Ishikawa (cell line): ENCODE results near the gene ATP2B2.

ENCODE experiments used
- CEBPB ChIP-seq: IDR thresholded peaks from 2 replicates; pipeline ENCODE4 v1.6.1; 2012
- CREB1 ChIP-seq: IDR thresholded peaks from 2 replicates; pipeline ENCODE4 v1.6.1; 2012; ENCODE audit warnings: low read depth
- EGR1 ChIP-seq: IDR thresholded peaks from 2 replicates; pipeline ENCODE4 v1.6.1; 2012
- EP300 ChIP-seq: IDR thresholded peaks from 2 replicates; pipeline ENCODE4 v1.6.1; 2012; ENCODE audit warnings: borderline replicate concordance
- FOXM1 ChIP-seq: IDR thresholded peaks from 2 replicates; pipeline ENCODE4 v1.6.1; 2012; ENCODE audit warnings: low read depth, borderline replicate concordance
- NFIC ChIP-seq: IDR thresholded peaks from 2 replicates; pipeline ENCODE4 v1.6.1; 2012
- RAD21 ChIP-seq: IDR thresholded peaks from 2 replicates; pipeline ENCODE4 v1.6.1; 2012; ENCODE audit warnings: low read depth
- TAF1 ChIP-seq: IDR thresholded peaks from 2 replicates; pipeline ENCODE4 v1.6.1; 2012; ENCODE audit warnings: low read depth, mild to moderate bottlenecking
- TCF12 ChIP-seq: IDR thresholded peaks from 2 replicates; pipeline ENCODE4 v1.6.1; 2012; ENCODE audit warnings: low read depth
- TEAD4 ChIP-seq: IDR thresholded peaks from 2 replicates; pipeline ENCODE4 v1.6.1; 2012
- USF1 ChIP-seq: IDR thresholded peaks from 2 replicates; pipeline ENCODE4 v1.6.1; 2012
- YY1 ChIP-seq: IDR thresholded peaks from 2 replicates; pipeline ENCODE4 v1.6.1; 2012; ENCODE audit warnings: low read depth
- ZBTB7A ChIP-seq: IDR thresholded peaks from 2 replicates; pipeline ENCODE4 v1.6.1; 2012; ENCODE audit warnings: low read depth
- TF ChIP-seq, protein P1 (sequence below): IDR thresholded peaks from 2 replicates; pipeline ENCODE4 v1.6.1; 2012
- TF ChIP-seq, protein P2 (sequence below): IDR thresholded peaks from 2 replicates; pipeline ENCODE4 v1.6.1; 2012; ENCODE audit warnings: low read depth, mild to moderate bottlenecking

The ATP2B2 gene

GRCh38 chr3:10359761-10360161, 145.6 kb downstream of the ATP2B2 start:
- TF ChIP-seq RAD21: no peak
- TF ChIP-seq CEBPB: no peak
- no peak for TF ChIP-seq NFIC
- TF ChIP-seq EGR1: no peak
- TF ChIP-seq, protein P1, sequence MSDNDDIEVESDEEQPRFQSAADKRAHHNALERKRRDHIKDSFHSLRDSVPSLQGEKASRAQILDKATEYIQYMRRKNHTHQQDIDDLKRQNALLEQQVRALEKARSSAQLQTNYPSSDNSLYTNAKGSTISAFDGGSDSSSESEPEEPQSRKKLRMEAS: no peak
- no peak for TF ChIP-seq TCF12
- TF ChIP-seq YY1: no peak
- TF ChIP-seq FOXM1: no peak
- no peak for TF ChIP-seq ZBTB7A
- no peak for TF ChIP-seq TEAD4
- no peak for TF ChIP-seq EP300
- TF ChIP-seq TAF1: no peak
- no peak for TF ChIP-seq USF1
- TF ChIP-seq CREB1: no peak
- TF ChIP-seq, protein P2, sequence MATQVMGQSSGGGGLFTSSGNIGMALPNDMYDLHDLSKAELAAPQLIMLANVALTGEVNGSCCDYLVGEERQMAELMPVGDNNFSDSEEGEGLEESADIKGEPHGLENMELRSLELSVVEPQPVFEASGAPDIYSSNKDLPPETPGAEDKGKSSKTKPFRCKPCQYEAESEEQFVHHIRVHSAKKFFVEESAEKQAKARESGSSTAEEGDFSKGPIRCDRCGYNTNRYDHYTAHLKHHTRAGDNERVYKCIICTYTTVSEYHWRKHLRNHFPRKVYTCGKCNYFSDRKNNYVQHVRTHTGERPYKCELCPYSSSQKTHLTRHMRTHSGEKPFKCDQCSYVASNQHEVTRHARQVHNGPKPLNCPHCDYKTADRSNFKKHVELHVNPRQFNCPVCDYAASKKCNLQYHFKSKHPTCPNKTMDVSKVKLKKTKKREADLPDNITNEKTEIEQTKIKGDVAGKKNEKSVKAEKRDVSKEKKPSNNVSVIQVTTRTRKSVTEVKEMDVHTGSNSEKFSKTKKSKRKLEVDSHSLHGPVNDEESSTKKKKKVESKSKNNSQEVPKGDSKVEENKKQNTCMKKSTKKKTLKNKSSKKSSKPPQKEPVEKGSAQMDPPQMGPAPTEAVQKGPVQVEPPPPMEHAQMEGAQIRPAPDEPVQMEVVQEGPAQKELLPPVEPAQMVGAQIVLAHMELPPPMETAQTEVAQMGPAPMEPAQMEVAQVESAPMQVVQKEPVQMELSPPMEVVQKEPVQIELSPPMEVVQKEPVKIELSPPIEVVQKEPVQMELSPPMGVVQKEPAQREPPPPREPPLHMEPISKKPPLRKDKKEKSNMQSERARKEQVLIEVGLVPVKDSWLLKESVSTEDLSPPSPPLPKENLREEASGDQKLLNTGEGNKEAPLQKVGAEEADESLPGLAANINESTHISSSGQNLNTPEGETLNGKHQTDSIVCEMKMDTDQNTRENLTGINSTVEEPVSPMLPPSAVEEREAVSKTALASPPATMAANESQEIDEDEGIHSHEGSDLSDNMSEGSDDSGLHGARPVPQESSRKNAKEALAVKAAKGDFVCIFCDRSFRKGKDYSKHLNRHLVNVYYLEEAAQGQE: no peak

- TF ChIP-seq RAD21 (no peak), EP300 (no peak), YY1 (no peak), CEBPB (no peak), CREB1 (no peak), TAF1 (no peak), USF1 (no peak), NFIC (no peak), EGR1 (no peak), TEAD4 (no peak), FOXM1 (no peak), TCF12 (no peak), ZBTB7A (no peak)
- TF ChIP-seq, protein P2: no peak
- TF ChIP-seq, protein P1: no peak
These were observed 146.9 kb downstream of the ATP2B2 start for GRCh38 chr3:10358309-10358980.

DNA sequence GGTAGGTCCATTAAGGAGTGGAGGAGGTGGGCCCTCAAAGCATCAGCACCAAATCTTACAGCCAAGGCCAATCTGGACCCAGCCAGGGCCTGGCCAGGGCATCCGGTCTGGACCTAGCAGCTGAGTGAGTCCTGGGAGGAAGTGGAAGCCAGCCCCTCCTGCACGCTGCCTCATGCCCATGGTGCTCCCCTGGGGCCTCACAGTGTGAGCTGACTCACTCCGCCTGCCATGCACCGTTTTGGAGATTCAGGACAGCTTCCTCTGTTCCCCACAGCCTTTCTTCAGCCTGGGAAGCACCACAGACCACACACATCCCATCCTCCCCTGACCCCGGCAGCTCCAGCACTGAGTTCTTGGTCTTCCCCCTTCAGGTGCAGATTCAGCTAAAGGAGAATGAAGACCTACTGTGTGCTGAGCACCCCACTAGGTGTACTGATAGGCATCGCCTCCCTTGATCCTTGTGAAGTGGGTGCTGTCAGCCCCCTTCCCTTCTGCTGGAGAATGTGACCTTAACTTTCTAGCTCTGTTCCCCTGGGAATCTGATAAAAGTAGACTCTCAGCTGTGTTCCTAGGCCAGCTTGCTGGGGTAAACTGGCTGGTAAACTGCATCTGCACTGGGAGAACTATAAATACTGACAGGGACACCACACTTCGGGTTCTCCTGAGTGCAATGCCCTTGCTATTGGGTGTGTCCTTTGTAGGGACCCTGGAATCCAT, 147.6 kb downstream of the ATP2B2 start:
- TF ChIP-seq, protein P2: no peak
- no peak for TF ChIP-seq FOXM1
- no peak for TF ChIP-seq TEAD4
- no peak for TF ChIP-seq YY1
- no peak for TF ChIP-seq CREB1
- TF ChIP-seq CEBPB: no peak
- TF ChIP-seq TAF1: no peak
- TF ChIP-seq ZBTB7A: no peak
- no peak for TF ChIP-seq RAD21

- TF ChIP-seq TAF1: no peak
- TF ChIP-seq EP300: no peak
- TF ChIP-seq USF1: no peak
- TF ChIP-seq TEAD4: no peak
- TF ChIP-seq, protein P1: no peak
- TF ChIP-seq, protein P2: no peak
- TF ChIP-seq FOXM1: no peak
- no peak for TF ChIP-seq RAD21
- TF ChIP-seq CREB1: no peak
These were observed 148.3 kb downstream of the ATP2B2 start for GRCh38 chr3:10357095-10357494.
